Hepatocyte (in vitro differentiated cells): ENCODE results near the gene ZNF628. TPM values are rescaled to one million over a fixed set of nuclear protein-coding genes. Genes with fewer than 3 reads are reported as not detected.

ENCODE experiments used
- DNase-seq: peaks from one replicate; pipeline ENCODE4 v3.0.0-alpha.2; 2016; ENCODE audit warnings: low spot score
- H2AFZ ChIP-seq: fragments of 200-600 bp; sonication (generic); 2 replicates; pipeline ENCODE4 v1.6.0; 2016; ENCODE audit warnings: antibody characterized with exemption, mild to moderate bottlenecking
- H3K27ac ChIP-seq: fragments of 200-600 bp; sonication (generic); 2 replicates; pipeline ENCODE4 v1.5.1; 2016; ENCODE audit warnings: mild to moderate bottlenecking
- H3K27me3 ChIP-seq: fragments of 200-600 bp; sonication (generic); 2 replicates; pipeline ENCODE4 v1.6.1; 2016
- H3K36me3 ChIP-seq: fragments of 200-600 bp; sonication (generic); replicated peaks from 2 replicates; pipeline ENCODE4 v1.5.1; 2016; ENCODE audit warnings: low read depth; ENCODE audit not compliant: insufficient read depth
- H3K4me1 ChIP-seq: fragments of 200-600 bp; sonication (generic); 2 replicates; pipeline ENCODE4 v1.5.1; 2016; ENCODE audit warnings: mild to moderate bottlenecking, moderate library complexity; ENCODE audit not compliant: insufficient read depth
- H3K4me2 ChIP-seq: fragments of 200-600 bp; sonication (generic); 2 replicates; pipeline ENCODE4 v1.6.0; 2016
- H3K4me3 ChIP-seq: fragments of 200-600 bp; sonication (generic); 2 replicates; pipeline ENCODE4 v1.5.1; 2016; ENCODE audit warnings: mild to moderate bottlenecking
- H3K79me2 ChIP-seq: fragments of 200-600 bp; sonication (generic); 2 replicates; pipeline ENCODE4 v1.6.0; 2017; ENCODE audit warnings: mild to moderate bottlenecking
- H3K9me2 ChIP-seq: fragments of 200-600 bp; sonication (generic); replicated peaks from 2 replicates; pipeline ENCODE4 v1.6.0; 2017; ENCODE audit warnings: mild to moderate bottlenecking; ENCODE audit not compliant: insufficient read depth
- H3K9me3 ChIP-seq: fragments of 200-600 bp; sonication (generic); 2 replicates; pipeline ENCODE4 v1.5.1; 2016; ENCODE audit warnings: low read depth, mild to moderate bottlenecking
- H4K20me1 ChIP-seq: fragments of 200-600 bp; sonication (generic); 2 replicates; pipeline ENCODE4 v1.6.0; 2016; ENCODE audit warnings: mild to moderate bottlenecking; ENCODE audit not compliant: insufficient read depth, poor library complexity, severe bottlenecking
- EZH2 ChIP-seq: fragments of 200-600 bp; sonication (generic); IDR thresholded peaks from 2 replicates; pipeline ENCODE4 v1.6.1; 2016; ENCODE audit warnings: antibody characterized with exemption, mild to moderate bottlenecking, borderline replicate concordance
- EZH2phosphoT487 ChIP-seq: fragments of 200-600 bp; sonication (generic); IDR thresholded peaks from one replicate; pipeline ENCODE4 v1.6.1; 2018; ENCODE audit warnings: antibody characterized with exemption, mild to moderate bottlenecking, low read depth, moderate library complexity; ENCODE audit not compliant: unreplicated experiment, severe bottlenecking
- WGBS: methylation state at CpG from one replicate; pipeline ENCODE4 v1.1.6; 2016; ENCODE audit warnings: low lambda C conversion rate; ENCODE audit errors: missing lambda C conversion rate; 5-methylcytosine and 5-hydroxymethylcytosine counted together
- polyA plus RNA-seq: library from polyadenylated mRNA; unstranded; fragments of >200 nt; fragmentation: Nextera tagmentation; extraction: Ambion mirVana; gene quantifications from 2 replicates; pipeline ENCODE4 v1.2.1, GENCODE V29; 2016
- total RNA-seq: library from RNA; depleted of rRNA; stranded (reverse); fragments of >200 nt; gene quantifications from 2 replicates; pipeline ENCODE4 v1.2.3, GENCODE V29; 2014
- TF ChIP-seq, protein P1 (sequence below): fragments of 200-600 bp; sonication (generic); IDR thresholded peaks from 2 replicates; pipeline ENCODE4 v1.5.1; 2016; ENCODE audit warnings: antibody characterized with exemption, mild to moderate bottlenecking; ENCODE audit not compliant: poor library complexity

Gene ZNF628
- total and polyA plus RNA-seq, 2 experiments from 2014 or later = 1.2 to 4.7 TPM

DNA sequence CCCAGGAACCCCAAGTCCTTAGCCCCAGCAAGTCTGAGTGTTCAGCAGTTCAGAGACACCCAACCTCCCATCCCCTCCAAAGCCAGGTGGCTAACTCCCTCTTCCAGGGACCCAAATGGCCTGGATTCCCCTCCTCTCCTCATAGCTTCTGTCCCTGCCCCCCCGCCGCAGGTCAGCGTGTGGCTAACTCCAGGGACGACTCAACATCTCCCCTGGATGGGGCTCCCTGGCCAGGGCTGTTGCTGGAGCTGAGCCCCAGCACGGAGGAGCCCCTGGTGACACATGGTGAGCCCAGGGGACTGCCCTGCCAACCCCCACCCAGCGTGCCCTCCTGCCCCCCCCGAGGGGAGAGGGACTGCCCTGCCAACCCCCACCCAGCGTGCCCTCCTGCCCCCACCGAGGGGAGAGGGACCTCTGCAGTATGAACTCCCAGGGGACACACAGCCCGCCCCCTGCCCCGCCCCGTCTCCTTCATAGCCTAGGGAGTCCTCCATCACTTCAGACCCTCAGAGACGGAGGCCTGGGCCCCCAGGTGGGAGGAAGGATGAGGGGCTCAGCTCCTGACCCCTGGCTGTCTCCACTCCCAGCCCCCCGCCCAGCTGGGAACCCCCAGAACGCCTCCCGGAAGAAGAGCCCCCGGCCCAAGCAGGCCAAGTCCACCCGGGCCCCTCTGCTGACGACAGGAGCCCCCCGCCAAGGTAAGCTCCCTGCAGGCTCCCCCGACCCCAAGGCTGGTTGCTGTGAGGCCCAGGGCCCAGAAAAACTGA lies 13.5 kb downstream of the ZNF628 start:
- Histone ChIP-seq H3K36me3 (no peaks in the 10 kb centered on the region), H3K4me3 (no peak overlapping the region), H3K9me3 (no peaks in the 10 kb centered on the region), H3K79me2 (peaks cover 3% of the 10 kb centered on the region), H3K4me2 (no peak overlapping the region), H3K27me3 (peaks cover 10% of the 10 kb centered on the region), H3K9me2 (no peaks in the 10 kb centered on the region), H3K27ac (no peak overlapping the region), H4K20me1 (no peaks in the 10 kb centered on the region), H3K4me1 (peaks cover 25% of the 10 kb centered on the region), H2AFZ (no peak overlapping the region)
- TF ChIP-seq EZH2 (no peak), EZH2phosphoT487 (no peak)
- TF ChIP-seq, protein P1, sequence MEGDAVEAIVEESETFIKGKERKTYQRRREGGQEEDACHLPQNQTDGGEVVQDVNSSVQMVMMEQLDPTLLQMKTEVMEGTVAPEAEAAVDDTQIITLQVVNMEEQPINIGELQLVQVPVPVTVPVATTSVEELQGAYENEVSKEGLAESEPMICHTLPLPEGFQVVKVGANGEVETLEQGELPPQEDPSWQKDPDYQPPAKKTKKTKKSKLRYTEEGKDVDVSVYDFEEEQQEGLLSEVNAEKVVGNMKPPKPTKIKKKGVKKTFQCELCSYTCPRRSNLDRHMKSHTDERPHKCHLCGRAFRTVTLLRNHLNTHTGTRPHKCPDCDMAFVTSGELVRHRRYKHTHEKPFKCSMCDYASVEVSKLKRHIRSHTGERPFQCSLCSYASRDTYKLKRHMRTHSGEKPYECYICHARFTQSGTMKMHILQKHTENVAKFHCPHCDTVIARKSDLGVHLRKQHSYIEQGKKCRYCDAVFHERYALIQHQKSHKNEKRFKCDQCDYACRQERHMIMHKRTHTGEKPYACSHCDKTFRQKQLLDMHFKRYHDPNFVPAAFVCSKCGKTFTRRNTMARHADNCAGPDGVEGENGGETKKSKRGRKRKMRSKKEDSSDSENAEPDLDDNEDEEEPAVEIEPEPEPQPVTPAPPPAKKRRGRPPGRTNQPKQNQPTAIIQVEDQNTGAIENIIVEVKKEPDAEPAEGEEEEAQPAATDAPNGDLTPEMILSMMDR = no peak
- DNase-seq = no peak
- 66% methylated on average over 13 of the region's 21 CpGs for WGBS

DNA sequence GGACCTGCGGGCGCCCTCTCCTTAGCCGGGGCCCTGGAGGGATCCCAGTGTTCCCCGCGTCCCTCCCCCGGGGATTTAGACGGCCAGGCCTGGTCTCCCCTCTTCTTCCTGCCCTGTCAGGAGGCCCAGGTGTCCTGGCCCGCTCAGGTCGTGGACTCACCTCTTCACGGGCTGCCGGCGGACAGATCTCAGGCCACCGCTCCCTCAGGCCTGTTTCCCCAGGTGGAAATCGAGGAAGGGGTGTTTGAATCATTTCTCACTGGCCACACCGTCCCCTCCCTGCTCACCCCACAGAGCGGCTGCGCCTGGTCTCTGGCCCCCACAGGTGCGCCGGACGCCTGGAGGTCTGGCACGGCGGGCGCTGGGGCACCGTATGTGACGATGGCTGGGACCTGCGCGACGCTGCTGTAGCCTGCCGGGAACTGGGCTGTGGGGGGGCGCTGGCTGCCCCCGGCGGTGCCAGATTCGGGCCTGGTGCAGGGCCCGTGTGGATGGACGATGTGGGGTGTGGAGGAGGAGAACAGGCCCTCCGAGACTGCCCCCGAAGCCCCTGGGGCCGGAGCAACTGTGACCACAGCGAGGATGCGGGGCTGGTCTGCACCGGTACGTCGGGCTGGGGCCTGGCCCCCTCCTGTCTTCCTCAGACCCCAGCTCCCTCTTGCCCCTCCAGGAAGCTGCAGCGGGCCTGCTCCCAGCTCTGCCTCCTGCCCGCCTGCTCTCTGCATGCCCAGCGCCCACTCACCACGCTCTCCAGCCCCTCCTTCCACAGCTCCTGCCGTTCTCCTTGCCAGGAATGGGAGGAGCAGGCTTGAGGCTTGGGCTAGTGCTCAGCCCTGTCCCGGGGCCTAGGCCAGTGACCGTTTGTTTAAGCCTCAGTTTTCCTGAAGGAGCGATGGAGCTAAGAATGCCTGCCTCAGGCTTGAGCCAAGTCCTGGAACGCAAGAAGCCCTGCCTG lies 14.3 kb downstream of the ZNF628 start:
- H3K9me2 ChIP-seq = no peaks in the 10 kb centered on the region
- no peak for DNase-seq
- peaks cover 2% of the 10 kb centered on the region for H3K79me2 ChIP-seq
- no peaks in the 10 kb centered on the region for H3K36me3 ChIP-seq
- 91% methylated on average over 36 of the region's 52 CpGs for WGBS
- H4K20me1 ChIP-seq = no peaks in the 10 kb centered on the region
- TF ChIP-seq, protein P1 = no peak
- no peak for TF ChIP-seq EZH2
- no peak for TF ChIP-seq EZH2phosphoT487
- peaks cover 20% of the 10 kb centered on the region for H3K4me1 ChIP-seq
- H3K27me3 ChIP-seq = peaks cover 10% of the 10 kb centered on the region
- no peak overlapping the region for H3K4me2 ChIP-seq
- H3K4me3 ChIP-seq = no peak overlapping the region
- no peak overlapping the region for H2AFZ ChIP-seq
- H3K27ac ChIP-seq = no peak overlapping the region
- H3K9me3 ChIP-seq = no peaks in the 10 kb centered on the region

DNA sequence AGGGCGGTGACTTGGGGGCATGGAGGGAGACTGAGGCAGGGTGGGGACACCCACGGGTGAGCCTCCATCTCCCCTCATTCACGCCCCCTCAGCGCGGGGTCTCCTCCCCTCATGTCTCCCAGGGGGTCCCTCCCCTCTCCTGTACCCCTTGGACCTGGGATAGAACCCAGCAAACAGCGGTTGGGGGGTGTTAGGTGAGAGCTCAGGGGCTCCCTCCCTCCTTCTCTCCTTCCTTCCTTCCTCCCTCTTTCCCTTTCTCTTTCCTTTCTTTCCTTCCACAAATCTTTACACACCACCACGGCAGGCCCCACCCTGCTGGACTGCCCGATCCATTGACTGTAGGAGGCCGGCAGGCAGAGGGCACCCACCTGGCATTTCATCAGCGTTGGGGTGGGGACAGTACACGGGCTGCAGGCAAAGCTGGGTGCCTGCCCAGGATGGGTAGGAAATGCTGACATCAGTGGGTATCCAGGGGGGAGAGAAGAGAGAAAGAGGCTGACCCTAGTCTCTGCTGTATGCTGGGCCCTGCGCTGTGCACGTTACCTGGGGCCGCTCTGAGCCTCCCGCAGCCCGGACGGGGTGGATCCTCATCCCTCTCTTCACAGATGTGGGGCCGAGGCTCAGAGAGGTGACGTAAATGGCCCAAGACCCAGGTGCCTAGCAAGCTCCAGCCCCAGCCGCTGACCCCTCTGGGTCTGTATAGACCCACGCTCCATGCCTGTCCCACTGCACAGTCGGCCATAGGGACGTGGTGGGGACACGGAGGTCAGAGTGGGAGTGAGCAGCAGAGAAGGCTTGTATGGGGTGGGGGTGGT lies 15.3 kb downstream of the ZNF628 start:
- 88% methylated on average over 20 of the region's 24 CpGs for WGBS
- TF ChIP-seq, protein P1 = no peak
- TF ChIP-seq EZH2phosphoT487 = no peak
- no peak for TF ChIP-seq EZH2
- no peak for DNase-seq
- Histone ChIP-seq H3K27me3 (peaks cover 10% of the 10 kb centered on the region), H3K27ac (no peak overlapping the region), H3K9me3 (no peaks in the 10 kb centered on the region), H3K4me1 (peaks cover 16% of the 10 kb centered on the region), H3K9me2 (no peaks in the 10 kb centered on the region), H4K20me1 (no peaks in the 10 kb centered on the region), H3K36me3 (no peaks in the 10 kb centered on the region), H3K4me3 (no peak overlapping the region), H3K4me2 (no peak overlapping the region), H2AFZ (no peak overlapping the region), H3K79me2 (no peaks in the 10 kb centered on the region)
